ENCODE data around the gene TMEM41B.
"Not testable (repeated sequence)": the region's sequence is repeated elsewhere in the genome, so short reads cannot be mapped to it uniquely, and the experiment has no call there.

Gene TMEM41B

GRCh38 chr11:9314291-9315077, at the start of gene TMEM41B:
Gene TMEM41B, minus strand, starts transcription at chr11:9314593. Its CDS starts 152 bp downstream, at chr11:9314441.
- DNase-seq (ENCODE audit: low read depth): peak; percentile 97

- no peak for DNase-seq (ENCODE audit: low read depth)
Observed at GRCh38 chr11:9362393-9362863, 48.0 kb upstream of the TMEM41B start.

- not testable (repeated sequence) for DNase-seq (ENCODE audit: low read depth)
Observed at GRCh38 chr11:9360862-9361622, 46.6 kb upstream of the TMEM41B start.

- DNase-seq (ENCODE audit: low read depth): no peak
Observed at GRCh38 chr11:9357041-9357440, 42.6 kb upstream of the TMEM41B start.

GRCh38 chr11:9351321-9351881, 37.0 kb upstream of the TMEM41B start:
- no peak for DNase-seq (ENCODE audit: low read depth)

- not testable (repeated sequence) for DNase-seq (ENCODE audit: low read depth)
Observed at GRCh38 chr11:9347779-9348178, 33.4 kb upstream of the TMEM41B start.

- DNase-seq (ENCODE audit: low read depth): no peak
Observed at GRCh38 chr11:9347100-9347499, 32.7 kb upstream of the TMEM41B start.

- DNase-seq (ENCODE audit: low read depth): no peak
Observed at GRCh38 chr11:9344061-9344680, 29.8 kb upstream of the TMEM41B start.

GRCh38 chr11:9341638-9342178, 27.3 kb upstream of the TMEM41B start:
- DNase-seq (ENCODE audit: low read depth): no peak

GRCh38 chr11:9332655-9333054, 18.3 kb upstream of the TMEM41B start:
- DNase-seq (ENCODE audit: low read depth): no peak

- peak; percentile 51 for DNase-seq (ENCODE audit: low read depth)
Observed at GRCh38 chr11:9330387-9331384, 16.3 kb upstream of the TMEM41B start.

GRCh38 chr11:9320047-9320446, 5.7 kb upstream of the TMEM41B start:
- no peak for DNase-seq (ENCODE audit: low read depth)

- DNase-seq (ENCODE audit: low read depth): not testable (repeated sequence)
Observed at GRCh38 chr11:9319377-9320001, 5.1 kb upstream of the TMEM41B start.

GRCh38 chr11:9318442-9319376, 4.3 kb upstream of the TMEM41B start:
- not testable (repeated sequence) for DNase-seq (ENCODE audit: low read depth)

- no peak for DNase-seq (ENCODE audit: low read depth)
Observed at GRCh38 chr11:9316334-9316733, 1.9 kb upstream of the TMEM41B start.

- DNase-seq (ENCODE audit: low read depth): peak; percentile 61
Observed at GRCh38 chr11:9315078-9315688, 790 bp upstream of the TMEM41B start.

- no peak for DNase-seq (ENCODE audit: low read depth)
Observed at GRCh38 chr11:9313648-9314290, 624 bp downstream of the TMEM41B start.

GRCh38 chr11:9310485-9311090, 3.8 kb downstream of the TMEM41B start:
- DNase-seq (ENCODE audit: low read depth): no peak

Measured in amniotic epithelial cell (primary cell).